ENCODE results near the gene KDR.

DNA sequence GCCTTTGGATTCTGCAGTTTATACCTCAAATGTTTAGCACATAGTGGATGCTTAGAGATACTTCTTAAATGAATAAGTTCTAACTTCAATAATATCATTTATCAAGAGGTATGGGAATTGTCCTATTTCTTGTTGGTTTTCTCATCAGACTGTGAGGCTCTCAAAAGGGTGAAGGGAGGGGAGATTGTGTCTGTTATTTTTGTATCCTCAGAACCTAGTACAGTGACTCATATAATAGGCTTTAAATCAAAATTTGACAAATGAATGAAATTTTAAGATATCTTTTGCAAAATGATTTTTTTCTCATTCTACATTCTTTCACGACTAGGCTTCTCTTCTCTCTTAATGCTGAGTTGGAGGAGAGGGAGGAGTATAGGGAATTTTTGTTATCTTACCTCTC is 89.5 kb downstream of the KDR start:
- TF ChIP-seq, protein P1, sequence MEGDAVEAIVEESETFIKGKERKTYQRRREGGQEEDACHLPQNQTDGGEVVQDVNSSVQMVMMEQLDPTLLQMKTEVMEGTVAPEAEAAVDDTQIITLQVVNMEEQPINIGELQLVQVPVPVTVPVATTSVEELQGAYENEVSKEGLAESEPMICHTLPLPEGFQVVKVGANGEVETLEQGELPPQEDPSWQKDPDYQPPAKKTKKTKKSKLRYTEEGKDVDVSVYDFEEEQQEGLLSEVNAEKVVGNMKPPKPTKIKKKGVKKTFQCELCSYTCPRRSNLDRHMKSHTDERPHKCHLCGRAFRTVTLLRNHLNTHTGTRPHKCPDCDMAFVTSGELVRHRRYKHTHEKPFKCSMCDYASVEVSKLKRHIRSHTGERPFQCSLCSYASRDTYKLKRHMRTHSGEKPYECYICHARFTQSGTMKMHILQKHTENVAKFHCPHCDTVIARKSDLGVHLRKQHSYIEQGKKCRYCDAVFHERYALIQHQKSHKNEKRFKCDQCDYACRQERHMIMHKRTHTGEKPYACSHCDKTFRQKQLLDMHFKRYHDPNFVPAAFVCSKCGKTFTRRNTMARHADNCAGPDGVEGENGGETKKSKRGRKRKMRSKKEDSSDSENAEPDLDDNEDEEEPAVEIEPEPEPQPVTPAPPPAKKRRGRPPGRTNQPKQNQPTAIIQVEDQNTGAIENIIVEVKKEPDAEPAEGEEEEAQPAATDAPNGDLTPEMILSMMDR (IDR thresholded peaks at IDR 0.05): no peak
- TF ChIP-seq EZH2 (IDR thresholded peaks at IDR 0.05; ENCODE audit: borderline replicate concordance, insufficient read depth, low read depth, low read length, poor library complexity, severe bottlenecking): no peak

Measured in B cell (primary cell).